ENCODE data around the gene TNS4. TPM values are rescaled to one million over a fixed set of nuclear protein-coding genes. Genes with fewer than 3 reads are reported as not detected.

TNS4 gene
- total RNA-seq, 4 donors from 2014 or later: 413 to 1,865 (median 485) TPM

DNA sequence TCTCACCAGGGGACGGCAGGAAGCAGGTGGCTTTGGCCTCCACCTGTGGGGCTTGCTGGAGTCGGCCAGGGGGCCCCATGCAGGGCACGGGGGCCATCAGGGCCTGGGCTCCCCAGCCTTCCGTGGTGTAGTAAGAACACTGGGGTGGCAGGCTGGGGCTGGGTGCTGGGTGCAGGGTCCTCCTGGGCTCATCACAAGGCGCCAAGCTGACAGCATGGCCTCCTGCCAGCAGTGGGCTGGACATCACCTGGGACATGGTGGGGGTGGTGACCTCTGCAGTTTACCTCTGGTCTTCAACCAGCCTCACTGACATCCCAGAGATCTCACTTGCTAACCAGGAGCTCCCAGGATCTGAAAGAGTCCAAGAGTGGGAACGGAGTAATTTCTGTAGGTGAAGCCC, 5.3 kb downstream of the TNS4 start:
- H3K4me3 ChIP-seq (ENCODE audit: low read depth, poor library complexity, severe bottlenecking): peak overlapping the region; percentile 5
- no peak for DNase-seq (ENCODE audit: low spot score in 2 of 2)
- intact Hi-C loops (cut with DNase I; ENCODE audit: low total_unique reads): no loop called here

DNA sequence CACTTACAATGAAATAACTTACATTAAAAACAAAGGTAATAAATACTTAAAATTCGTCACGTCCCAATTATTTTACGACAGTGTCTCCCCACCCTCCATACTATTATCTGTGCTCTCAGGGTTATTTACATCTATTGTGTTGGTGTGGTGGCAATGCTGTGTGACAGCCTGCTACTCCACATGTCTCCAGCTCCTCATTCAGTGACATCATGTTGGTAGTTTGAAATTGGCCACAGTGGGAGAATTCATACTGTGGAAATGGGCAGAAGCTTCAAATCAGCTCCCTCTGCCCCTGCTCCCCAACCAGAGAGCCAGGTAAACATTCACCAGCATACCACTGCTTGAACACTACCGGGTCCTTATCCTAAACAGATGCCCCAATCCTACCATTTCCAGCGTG, 6.3 kb downstream of the TNS4 start:
- TF ChIP-seq POLR2A (IDR thresholded peaks at IDR 0.05): no peak
- TF ChIP-seq, protein P1, sequence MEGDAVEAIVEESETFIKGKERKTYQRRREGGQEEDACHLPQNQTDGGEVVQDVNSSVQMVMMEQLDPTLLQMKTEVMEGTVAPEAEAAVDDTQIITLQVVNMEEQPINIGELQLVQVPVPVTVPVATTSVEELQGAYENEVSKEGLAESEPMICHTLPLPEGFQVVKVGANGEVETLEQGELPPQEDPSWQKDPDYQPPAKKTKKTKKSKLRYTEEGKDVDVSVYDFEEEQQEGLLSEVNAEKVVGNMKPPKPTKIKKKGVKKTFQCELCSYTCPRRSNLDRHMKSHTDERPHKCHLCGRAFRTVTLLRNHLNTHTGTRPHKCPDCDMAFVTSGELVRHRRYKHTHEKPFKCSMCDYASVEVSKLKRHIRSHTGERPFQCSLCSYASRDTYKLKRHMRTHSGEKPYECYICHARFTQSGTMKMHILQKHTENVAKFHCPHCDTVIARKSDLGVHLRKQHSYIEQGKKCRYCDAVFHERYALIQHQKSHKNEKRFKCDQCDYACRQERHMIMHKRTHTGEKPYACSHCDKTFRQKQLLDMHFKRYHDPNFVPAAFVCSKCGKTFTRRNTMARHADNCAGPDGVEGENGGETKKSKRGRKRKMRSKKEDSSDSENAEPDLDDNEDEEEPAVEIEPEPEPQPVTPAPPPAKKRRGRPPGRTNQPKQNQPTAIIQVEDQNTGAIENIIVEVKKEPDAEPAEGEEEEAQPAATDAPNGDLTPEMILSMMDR (IDR thresholded peaks at IDR 0.05): no peak
- WGBS, 2 donors: 51 to 57% methylated on average over 5 of the region's 5 CpGs
- no peak overlapping the region for H3K4me3 ChIP-seq (ENCODE audit: low read depth, poor library complexity, severe bottlenecking)
- DNase-seq (ENCODE audit: low spot score in 2 of 2): no peak
- intact Hi-C loops (cut with DNase I; ENCODE audit: low total_unique reads): no loop called here

More for the DNA sequence above, 5.3 kb downstream of the TNS4 start:
- WGBS, 2 donors: 66 to 77% methylated on average over 5 to 6 of the region's 6 CpGs
- no peak for TF ChIP-seq POLR2A (IDR thresholded peaks at IDR 0.05)
- TF ChIP-seq, protein P1 (IDR thresholded peaks at IDR 0.05): no peak

DNA sequence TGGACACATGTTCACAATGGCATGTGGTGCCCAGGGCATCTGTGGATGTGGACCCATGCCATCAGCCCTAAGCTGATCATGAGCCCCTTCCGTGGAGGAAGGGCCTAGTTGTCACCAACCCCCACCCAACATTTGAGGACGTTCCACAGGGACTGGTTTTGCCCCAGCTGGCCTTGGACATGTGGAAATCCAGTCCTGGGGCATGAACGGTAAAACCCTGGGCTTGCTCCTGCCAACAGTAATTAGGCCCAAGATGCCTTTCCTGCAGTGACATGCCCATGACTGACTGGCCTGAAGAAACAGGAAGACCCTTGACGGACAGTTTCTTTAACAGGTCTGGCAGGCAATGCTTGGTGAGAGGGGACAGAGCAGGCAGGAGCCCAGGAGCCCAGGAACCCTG, 7.7 kb downstream of the TNS4 start:
- TF ChIP-seq, protein P1 (IDR thresholded peaks at IDR 0.05): no peak
- no peak for TF ChIP-seq POLR2A (IDR thresholded peaks at IDR 0.05)
- intact Hi-C loops (cut with DNase I; ENCODE audit: low total_unique reads): no loop called here
- 39 to 46% methylated on average over 4 of the region's 4 CpGs for WGBS, 2 donors
- H3K4me3 ChIP-seq (ENCODE audit: low read depth, poor library complexity, severe bottlenecking): no peak overlapping the region
- no peak for DNase-seq (ENCODE audit: low spot score in 2 of 2)

DNA sequence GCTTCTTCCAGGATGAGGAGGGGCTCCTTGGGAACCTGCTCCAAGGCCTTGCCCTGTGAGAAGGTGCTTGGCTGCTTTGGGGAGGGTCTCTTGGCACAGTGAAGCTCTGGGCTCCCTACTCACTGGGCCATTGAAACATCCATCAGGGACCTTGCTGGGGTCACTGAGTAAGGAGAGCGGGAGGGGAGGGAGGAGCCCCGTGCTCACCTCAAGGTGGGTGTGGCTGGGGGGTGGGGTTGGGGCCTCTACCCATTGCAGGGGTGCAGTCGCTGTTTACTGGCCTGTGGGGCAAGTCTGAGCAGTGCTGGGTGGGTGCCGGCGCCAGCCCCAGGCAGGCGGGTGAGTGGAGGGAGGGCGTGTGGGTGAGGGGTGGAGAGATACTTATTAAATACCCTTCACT, 9.9 kb downstream of the TNS4 start:
- no peak for DNase-seq (ENCODE audit: low spot score in 2 of 2)
- TF ChIP-seq, protein P1 (IDR thresholded peaks at IDR 0.05): no peak
- H3K4me3 ChIP-seq (ENCODE audit: low read depth, poor library complexity, severe bottlenecking): no peak overlapping the region
- intact Hi-C loops (cut with DNase I; ENCODE audit: low total_unique reads): no loop called here
- WGBS, 2 donors: 44 to 53% methylated on average over 7 of the region's 7 CpGs

DNA sequence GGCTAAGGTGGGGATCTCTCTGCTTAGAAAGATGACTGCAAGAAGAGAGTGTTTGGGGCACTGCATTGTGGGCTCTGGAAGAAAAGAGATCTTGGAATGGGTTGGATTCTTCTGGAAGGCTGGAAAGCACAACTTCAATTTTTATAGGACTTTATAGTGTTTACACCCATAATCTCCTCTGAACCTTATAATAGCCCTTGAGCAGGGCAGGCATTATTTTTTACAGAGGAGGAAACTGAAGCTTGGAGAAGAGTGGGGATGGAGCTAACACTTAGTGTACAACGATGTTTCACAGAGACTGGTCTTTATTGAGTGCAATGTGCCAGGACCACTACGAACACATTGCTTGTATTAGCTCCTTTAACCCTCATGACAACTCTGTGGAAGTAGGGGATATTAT, 10.4 kb downstream of the TNS4 start:
- WGBS, 2 donors: 37 to 47% methylated on average over 2 of the region's 2 CpGs
- TF ChIP-seq, protein P1 (IDR thresholded peaks at IDR 0.05): no peak
- no peak for TF ChIP-seq POLR2A (IDR thresholded peaks at IDR 0.05)
- H3K4me3 ChIP-seq (ENCODE audit: low read depth, poor library complexity, severe bottlenecking): no peak overlapping the region
- no peak for DNase-seq (ENCODE audit: low spot score in 2 of 2)
- intact Hi-C loops (cut with DNase I; ENCODE audit: low total_unique reads): no loop called here

DNA sequence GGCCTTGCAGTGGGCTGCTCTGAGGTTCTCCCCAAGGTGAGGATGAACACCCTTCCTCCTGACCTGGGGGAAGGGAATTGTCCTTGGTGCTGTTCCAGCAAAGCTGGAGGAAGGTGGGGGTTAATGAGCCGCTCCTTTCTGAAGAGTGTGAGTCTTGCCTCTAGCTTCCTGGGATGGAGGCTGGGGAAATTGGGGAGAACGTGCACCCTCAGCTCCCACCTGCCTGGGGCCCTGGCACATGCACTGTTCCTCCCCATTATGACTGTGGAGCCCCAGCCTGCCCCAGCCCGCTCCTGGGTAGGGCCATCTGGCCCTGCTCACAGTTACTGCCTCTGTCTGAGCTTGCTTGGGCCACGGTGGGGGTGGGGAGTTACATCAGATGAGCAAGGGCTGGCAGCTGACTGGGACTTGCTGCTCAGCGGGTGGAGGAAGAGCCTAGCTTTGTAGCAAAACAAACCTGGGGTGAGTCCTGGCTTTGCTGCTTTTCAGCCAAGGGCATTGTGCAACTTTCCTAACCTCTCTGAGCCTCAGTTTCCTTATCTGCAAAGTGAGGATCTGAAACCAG, 11.1 kb downstream of the TNS4 start:
- H3K4me3 ChIP-seq (ENCODE audit: low read depth, poor library complexity, severe bottlenecking): no peak overlapping the region
- 21 to 40% methylated on average over 4 to 5 of the region's 5 CpGs for WGBS, 2 donors
- TF ChIP-seq, protein P1 (IDR thresholded peaks at IDR 0.05): no peak
- no peak for TF ChIP-seq POLR2A (IDR thresholded peaks at IDR 0.05)
- peak; percentile 87 to 93 for DNase-seq (ENCODE audit: low spot score in 2 of 2)
- intact Hi-C loops (cut with DNase I; ENCODE audit: low total_unique reads): no loop called here

Measured in lower leg skin (tissue), 4 donors.